Body of pancreas (tissue), 4 donors: ENCODE measurements around the gene SCTR. TPM values are rescaled to one million over a fixed set of nuclear protein-coding genes. Genes with fewer than 3 reads are reported as not detected.
A peak's percentile ranks its signal among the peaks of the same experiment; 100 is the strongest.

Experiments used
- ATAC-seq: fragments of 150-250 bp; one replicate; pipeline ENCODE4 v1.9.1; 2016
- DNase-seq, 4 donors: peaks; one replicate each; pipeline ENCODE4 v3.0.0-alpha.2; 2019
- H3K27ac ChIP-seq, 4 donors: fragments of 200-600 bp; sonication (generic); 1 replicate in 3 of 4; 2 replicates in 1 of 4; pipeline versions ENCODE4 v1.5.1 to v1.6.1; 2016 to 2019; ENCODE audit warnings: mild to moderate bottlenecking in 1 of 4, mixed read lengths in 1 of 4, moderate library complexity in 1 of 4
- H3K27me3 ChIP-seq, 2 donors: fragments of 200-600 bp; sonication (generic); one replicate each; pipeline ENCODE4 v1.6.0; 2016; ENCODE audit warnings: mild to moderate bottlenecking in 1 of 2
- H3K36me3 ChIP-seq, 2 donors: fragments of 200-600 bp; sonication (generic); replicated peaks in 1 of 2; 2 replicates each; pipeline ENCODE4 v1.5.1; 2016; ENCODE audit warnings: low read depth in 2 of 2; ENCODE audit not compliant: insufficient read depth in 1 of 2
- H3K4me1 ChIP-seq: fragments of 200-600 bp; sonication (generic); one replicate; pipeline ENCODE4 v1.6.0; 2016
- H3K4me3 ChIP-seq, 2 donors: fragments of 200-600 bp; sonication (generic); 1 replicate in 1 of 2; 2 replicates in 1 of 2; pipeline ENCODE4 v1.5.1; 2016 to 2019
- H3K9me3 ChIP-seq, 3 donors: fragments of 200-600 bp; sonication (generic); 1 replicate in 2 of 3; 2 replicates in 1 of 3; pipeline ENCODE4 v1.5.1; 2016
- CTCF ChIP-seq, 7 experiments: fragments of 450-650 bp in 4 of 7; fragments of 200-600 bp in 3 of 7; sonication (generic) in 3 of 7; IDR thresholded peaks; one replicate each; pipeline ENCODE4 v1.5.1; 2016 to 2019; ENCODE audit warnings: antibody characterized with exemption in 7 of 7
- POLR2A ChIP-seq, 3 donors: fragments of 450-650 bp; IDR thresholded peaks; one replicate each; pipeline ENCODE4 v1.6.1; 2016; ENCODE audit warnings: antibody characterized with exemption in 3 of 3, mild to moderate bottlenecking in 2 of 3
- WGBS, 2 donors: methylation state at CpG; one replicate each; pipeline ENCODE4 v1.1.5; 2017; 5-methylcytosine and 5-hydroxymethylcytosine counted together
- intact Hi-C: fragments of 100-400 bp; cut with DNase I; formaldehyde crosslinking; loops from one replicate; pipeline ENCODE4 v1.15.1; 2023
- total RNA-seq, 2 donors: library from RNA; depleted of rRNA; stranded (reverse); fragments of >200 nt; gene quantifications; one replicate each; pipeline ENCODE4 v1.1.0, GENCODE V29; 2016

SCTR gene
- total RNA-seq = 100 to 1,000 TPM in 1 of 2 donors, 10 to 100 TPM in 1; 69.0 to 183 TPM

- Histone ChIP-seq H3K4me3 (peak within 1 kb of the TSS in 1 of 2 donors; percentile 28), H3K27ac (peak within 1 kb of the TSS; percentile 66 to 87 (median 80)), H3K36me3 (no peaks in the 10 kb centered on the region), H3K27me3 (peaks cover 0 to 8% of the 10 kb centered on the region in 2 donors), H3K9me3 (no peaks in the 10 kb centered on the region), H3K4me1 (peaks cover 53% of the 10 kb centered on the region)
- DNase-seq (peak in 2 of 4 donors; percentile 54 to 56), ATAC-seq (peak; percentile 45)
- intact Hi-C loops = no loop called here
- 7 to 9% methylated on average over 33 to 66 of the region's 74 CpGs for WGBS, 2 donors
- peak in 2 of 3 donors; percentile 22 to 31 for TF ChIP-seq POLR2A (IDR thresholded peaks at IDR 0.05)
- peak in 2 of 7 experiments; percentile 27 to 30 for TF ChIP-seq CTCF (IDR thresholded peaks at IDR 0.05)
Measured at GRCh38 chr2:119523952-119524694, at the start of gene SCTR. TSS of gene SCTR (minus strand) at chr2:119524483. CDS start at chr2:119524226, 257 bp downstream.

- peaks cover 0 to 4% (median 0%) of the 10 kb centered on the region in 3 donors for H3K9me3 ChIP-seq
- intact Hi-C loops = no loop called here
- H3K4me1 ChIP-seq = no peaks in the 10 kb centered on the region
- ATAC-seq (no peak), DNase-seq (no peak)
- H3K36me3 ChIP-seq = no peaks in the 10 kb centered on the region
- H3K27me3 ChIP-seq = no peaks in the 10 kb centered on the region
- no peak overlapping the region for H3K27ac ChIP-seq
- TF ChIP-seq POLR2A (IDR thresholded peaks at IDR 0.05) (no peak), CTCF (IDR thresholded peaks at IDR 0.05) (no peak)
- H3K4me3 ChIP-seq = no peak overlapping the region
Measured at GRCh38 chr2:119567292-119567691, 43.0 kb upstream of the SCTR start.

- intact Hi-C loops = no loop called here
- no peak overlapping the region for H3K27ac ChIP-seq
- no peaks in the 10 kb centered on the region for H3K4me1 ChIP-seq
- H3K36me3 ChIP-seq = no peaks in the 10 kb centered on the region
- H3K9me3 ChIP-seq = peaks cover 0 to 4% (median 0%) of the 10 kb centered on the region in 3 donors
- TF ChIP-seq POLR2A (IDR thresholded peaks at IDR 0.05) (no peak), CTCF (IDR thresholded peaks at IDR 0.05) (no peak)
- H3K4me3 ChIP-seq = no peak overlapping the region
- 69 to 77% methylated on average over 2 of the region's 2 CpGs for WGBS, 2 donors
- H3K27me3 ChIP-seq = no peaks in the 10 kb centered on the region
- DNase-seq (no peak), ATAC-seq (no peak)
Measured at GRCh38 chr2:119565481-119565880, 41.2 kb upstream of the SCTR start.

- Histone ChIP-seq H3K4me1 (peaks cover 51% of the 10 kb centered on the region), H3K4me3 (no peak overlapping the region), H3K36me3 (no peaks in the 10 kb centered on the region), H3K27ac (peak overlapping the region; percentile 21 to 85 (median 76)), H3K27me3 (no peaks in the 10 kb centered on the region), H3K9me3 (no peaks in the 10 kb centered on the region)
- TF ChIP-seq CTCF (IDR thresholded peaks at IDR 0.05) (peak in 1 of 7 experiments; percentile 1), POLR2A (IDR thresholded peaks at IDR 0.05) (no peak)
- DNase-seq = peak in 2 of 4 donors; percentile 44 to 61
- WGBS, 2 donors = 16 to 19% methylated on average over 7 of the region's 7 CpGs
- intact Hi-C loops = no loop called here
- peak; percentile 81 for ATAC-seq
Measured at GRCh38 chr2:119553687-119554344, 29.5 kb upstream of the SCTR start.
